ENCODE data around the gene VASN.
A peak's percentile ranks its signal among the peaks of the same experiment; 100 is the strongest.
"Not testable (repeated sequence)": the region's sequence is repeated elsewhere in the genome, so short reads cannot be mapped to it uniquely, and the experiment has no call there.

The VASN gene

DNA sequence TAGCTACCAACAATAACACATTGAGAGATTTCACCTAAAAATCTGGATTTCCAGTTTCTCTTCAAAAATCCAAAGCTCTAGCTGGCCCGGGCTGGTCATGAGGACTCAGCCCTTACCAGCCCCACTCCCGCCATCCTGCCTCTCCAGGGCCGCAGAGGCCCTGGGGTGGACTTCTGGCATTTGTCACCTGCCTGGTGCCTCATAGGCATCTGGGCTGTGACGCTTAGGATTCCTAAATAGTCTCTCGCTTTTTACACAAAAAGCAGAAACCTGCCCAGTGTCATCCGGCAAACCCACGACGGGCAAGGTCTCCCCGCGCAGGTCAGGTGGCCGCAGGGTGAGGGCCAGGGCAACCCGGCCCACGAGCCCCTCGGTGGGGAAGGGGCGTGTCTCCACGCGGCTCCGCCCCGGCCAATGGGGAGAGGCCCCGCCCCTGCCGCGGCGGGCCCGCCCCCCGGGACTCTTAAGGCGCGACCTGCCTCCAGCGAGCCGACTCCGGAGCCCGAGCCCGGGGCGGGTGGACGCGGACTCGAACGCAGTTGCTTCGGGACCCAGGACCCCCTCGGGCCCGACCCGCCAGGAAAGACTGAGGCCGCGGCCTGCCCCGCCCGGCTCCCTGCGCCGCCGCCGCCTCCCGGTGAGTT lies at the start of gene VASN:
VASN (plus strand) TSS at position 492 of the 644 bp plus-strand sequence. CDS start 9,030 bp downstream, outside the sequence.
- DNase-seq = peak; percentile 70 to 72

- no peak for DNase-seq
Measured at GRCh38 chr16:4322121-4323052, 49.3 kb upstream of the VASN start.

DNA sequence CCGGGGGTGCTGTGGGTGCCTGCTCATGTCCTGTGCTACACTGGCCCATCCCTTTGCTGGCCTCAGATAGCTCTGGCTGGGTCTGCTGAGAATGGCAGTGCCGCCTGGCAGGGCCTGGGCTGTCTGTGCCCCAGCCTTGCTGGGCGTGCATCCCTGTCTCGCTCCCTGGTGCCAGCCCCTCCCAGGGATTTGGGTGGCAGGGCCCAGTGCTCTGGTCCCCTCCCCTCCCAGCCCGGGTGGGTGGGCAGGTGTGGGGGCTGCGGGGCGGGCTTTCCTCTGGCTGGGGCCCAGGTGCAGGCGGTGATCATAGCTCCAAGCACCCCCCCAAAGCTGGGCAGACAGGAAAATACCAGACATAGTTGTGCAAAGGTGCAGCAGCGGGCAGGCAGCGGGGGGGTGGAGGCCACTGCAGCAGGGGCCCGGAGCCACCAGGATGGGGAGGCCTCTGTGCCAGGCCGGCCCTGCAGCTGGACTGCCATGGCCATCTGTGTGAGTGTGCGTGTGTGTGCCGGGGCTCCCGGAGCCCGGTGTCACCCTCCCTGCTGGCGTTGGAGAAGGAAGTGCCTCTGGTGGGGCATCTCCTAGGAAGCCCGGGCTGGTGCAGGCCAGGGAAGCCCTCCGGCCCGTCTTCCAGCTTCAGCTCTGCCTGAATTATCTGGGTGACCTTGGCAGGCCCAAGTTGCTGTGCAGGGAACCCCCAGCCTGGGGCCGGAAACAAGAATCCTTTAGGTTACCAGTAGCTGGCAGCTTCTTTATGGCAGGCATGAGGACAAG lies 48.4 kb upstream of the VASN start:
- DNase-seq = no peak

DNA sequence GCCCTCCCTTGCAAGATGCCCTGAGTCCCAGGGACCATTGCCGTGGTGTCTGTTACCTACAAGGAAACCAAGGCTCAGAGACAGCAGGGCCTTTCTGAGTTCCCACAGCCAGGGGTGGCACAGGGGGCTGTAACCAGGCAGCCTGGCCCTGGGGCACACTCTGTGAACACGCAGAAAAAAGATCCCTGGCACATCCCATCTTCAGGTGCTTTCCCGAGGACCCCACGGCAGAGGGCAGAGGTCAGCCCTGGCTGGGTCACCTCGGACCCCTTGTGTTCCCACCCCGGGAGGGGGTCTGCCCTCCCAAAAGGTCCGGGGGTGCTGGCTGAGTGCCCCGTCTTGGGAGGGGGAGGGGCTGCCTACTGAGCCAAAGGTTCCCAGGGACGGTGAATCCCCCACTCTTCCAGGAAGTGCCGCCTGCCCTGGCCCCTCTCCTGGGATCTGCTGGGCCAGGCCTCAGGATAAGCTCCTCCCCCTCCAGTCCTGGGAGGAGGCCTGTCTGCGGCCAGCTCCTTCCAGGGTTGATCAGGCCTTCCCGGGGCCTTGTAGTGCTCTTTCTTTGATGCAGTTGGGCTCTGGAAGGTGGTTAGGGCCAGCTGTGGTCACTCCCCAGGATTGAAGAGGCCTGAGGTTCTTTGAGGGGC lies 47.7 kb upstream of the VASN start:
- no peak for DNase-seq

DNA sequence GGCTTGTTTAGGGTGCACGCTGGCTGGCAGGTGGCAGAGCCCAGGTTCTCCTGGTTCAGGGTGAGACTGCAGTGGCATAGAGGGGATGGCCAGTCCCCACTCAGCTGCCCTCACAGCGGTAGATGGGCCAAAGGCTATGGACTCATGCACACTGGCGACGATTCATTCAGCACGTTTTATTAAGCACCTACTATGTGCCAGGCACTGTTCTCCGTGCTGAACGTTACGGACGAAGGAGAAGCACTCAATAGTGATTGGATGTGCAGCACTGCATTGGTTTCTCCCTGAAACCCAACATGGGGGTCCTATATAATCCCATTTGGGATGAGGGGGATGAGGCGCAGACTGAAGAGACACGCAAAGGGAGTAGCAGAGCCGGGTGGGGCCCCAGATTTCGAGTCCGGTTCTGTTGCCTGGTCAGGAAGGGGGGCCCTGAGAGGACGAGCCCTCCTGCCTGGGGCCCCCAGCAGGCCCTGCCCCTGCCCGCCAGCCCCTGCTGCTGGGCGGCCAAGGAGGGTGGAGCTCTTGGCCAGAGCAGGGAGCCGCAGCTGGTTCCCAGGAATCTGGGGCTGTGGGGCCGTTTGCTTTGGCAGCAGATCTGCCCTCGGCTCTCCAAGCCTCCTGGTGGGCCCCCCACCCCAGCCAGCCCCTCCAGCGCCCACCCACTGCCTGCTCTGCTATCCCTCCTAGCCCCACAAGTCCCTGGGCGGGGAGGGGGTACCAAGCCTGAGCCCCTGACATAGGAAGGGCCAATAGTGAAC lies 47.0 kb upstream of the VASN start:
- DNase-seq = no peak

- peak in 1 of 2 donors; percentile 63 for DNase-seq
Measured at GRCh38 chr16:4325253-4325758, 46.3 kb upstream of the VASN start.

- no peak for DNase-seq
Measured at GRCh38 chr16:4327386-4328045, 44.1 kb upstream of the VASN start.

DNA sequence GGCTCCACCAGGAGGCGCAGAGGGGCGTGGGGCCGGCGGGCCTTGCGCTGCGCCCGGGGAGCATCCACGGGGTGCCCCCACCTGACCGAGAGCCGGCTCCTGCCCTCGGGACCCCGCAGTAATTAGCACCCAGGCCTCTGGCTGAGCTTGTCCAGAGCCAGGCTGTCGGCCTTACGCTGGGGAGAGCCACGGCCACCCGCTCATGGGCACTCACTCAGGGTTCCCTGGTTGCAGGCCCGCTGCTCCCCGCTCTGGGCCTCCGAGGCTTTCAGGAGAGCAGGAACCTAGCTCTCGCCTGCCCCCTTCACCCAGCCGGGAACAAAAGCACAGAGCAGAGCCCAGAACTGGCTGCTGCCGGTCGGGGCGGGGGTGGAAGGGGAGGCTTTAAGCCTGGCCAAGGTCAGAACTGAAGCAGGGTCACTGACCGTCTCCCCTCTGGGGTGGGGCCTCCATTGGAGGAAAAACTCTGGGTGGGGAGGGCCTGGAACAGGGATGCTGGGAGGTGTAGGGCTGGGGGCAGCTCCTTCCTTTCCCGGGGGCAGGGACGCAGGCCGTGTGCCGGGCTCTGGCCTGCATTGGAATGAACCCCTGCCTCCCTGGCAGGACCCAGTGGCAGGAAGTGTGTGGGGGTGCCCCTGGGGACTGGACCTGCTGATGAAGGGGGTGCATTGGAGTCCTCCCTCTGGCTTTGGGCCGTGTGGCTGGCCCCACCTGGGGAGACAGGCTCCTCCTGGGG lies 43.4 kb upstream of the VASN start:
- DNase-seq = peak; percentile 51 to 69

DNA sequence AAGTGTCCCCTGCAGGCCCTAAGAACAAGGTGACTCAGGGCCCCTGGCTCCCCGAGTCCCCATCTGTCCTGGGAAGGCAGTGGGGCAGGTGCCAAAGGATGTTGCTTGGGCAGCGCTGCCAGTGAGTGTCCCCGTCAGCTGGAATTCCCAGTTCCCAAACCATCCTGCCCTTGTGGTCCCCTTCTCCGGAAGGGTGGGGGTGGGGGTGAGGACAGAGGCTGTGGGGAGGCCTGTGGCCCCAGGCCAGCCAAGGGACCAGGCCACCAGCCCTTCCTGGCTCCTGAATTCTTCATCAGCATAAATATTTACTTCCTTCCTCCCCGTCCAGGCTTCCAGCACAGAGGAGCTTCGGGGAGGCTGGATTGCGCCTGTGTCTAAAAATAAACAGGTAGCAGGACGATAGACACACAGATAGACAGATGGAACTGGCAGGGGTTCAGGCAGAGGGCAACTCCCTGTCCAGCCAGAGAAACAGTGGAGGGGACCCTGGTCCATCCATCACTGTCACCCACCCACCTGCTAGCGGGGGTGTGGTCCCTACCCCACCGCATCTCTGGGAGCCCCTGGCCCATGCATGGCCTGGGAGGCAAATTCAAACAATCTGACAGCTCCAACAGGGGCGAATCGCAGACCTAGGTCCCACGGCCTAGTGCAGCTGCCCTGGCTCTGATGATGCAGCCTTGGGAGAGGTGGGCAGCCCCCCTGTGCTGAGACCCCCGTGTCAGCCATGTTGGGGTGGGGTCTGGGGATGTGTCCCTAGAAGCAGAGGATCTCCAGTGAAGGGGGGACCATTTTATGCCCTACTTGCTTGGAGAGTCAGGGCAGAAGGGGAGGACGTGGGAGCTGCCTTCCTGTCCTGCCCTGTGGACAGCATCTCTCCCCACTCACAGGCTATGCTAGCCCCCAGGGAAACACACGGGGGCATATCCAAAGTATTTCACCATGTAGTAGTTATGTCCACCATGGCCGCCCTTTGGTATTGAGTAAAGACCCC lies 42.6 kb upstream of the VASN start:
- DNase-seq = no peak

GRCh38 chr16:4330277-4330874 lies 41.3 kb upstream of the VASN start:
- DNase-seq = peak; percentile 68 to 71

DNA sequence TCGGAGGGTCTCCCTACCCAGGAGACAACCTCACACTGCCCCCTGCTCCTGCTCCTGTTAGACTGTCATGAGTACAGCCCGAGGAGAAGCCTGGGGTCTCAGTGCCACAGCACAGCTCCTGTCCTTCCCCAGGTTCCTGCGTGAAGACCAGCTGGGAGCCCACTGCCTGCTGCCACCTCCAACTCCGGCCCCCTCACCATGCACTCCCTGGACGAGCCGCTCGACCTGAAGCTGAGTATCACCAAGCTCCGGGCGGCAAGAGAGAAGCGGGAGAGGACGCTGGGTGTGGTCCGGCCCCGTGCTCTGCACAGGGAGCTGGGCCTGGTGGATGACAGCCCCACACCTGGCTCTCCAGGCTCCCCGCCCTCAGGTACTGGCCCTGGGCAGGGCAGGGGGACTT lies 39.6 kb upstream of the VASN start:
- no peak for DNase-seq

DNA sequence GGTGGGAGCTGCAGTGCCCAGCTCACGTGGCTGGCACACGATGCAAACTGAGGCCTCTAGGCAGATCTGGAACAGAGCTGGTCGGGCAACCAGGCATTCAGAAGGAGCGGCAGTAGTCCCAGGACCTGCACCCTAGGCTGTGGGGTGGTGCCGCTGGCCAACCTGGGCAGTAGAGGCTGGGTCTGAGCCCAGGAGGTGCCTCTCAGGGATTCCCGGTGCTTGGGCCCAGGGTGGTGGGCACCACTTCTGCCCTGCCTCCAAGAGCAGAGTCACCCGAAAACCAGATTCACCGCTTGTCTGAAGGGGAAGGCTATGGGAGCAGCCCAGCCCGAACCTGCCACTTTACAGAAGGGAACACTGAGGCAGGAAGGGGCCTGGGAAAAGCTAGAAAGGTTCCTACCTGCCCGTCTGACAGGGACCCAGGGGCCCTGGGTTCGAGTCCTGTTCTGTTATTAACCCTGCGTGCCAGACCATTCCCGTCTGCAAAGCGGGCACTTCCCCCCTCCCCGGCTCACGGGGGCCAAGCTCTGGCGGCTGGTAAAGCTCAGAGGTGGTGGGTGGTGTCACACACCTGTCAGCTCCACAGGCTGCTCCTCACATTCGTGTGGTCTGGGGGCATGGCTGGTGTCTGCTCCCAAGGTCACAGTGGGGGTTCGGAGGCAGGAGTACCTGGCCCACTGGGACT lies 38.9 kb upstream of the VASN start:
- no peak for DNase-seq

DNA sequence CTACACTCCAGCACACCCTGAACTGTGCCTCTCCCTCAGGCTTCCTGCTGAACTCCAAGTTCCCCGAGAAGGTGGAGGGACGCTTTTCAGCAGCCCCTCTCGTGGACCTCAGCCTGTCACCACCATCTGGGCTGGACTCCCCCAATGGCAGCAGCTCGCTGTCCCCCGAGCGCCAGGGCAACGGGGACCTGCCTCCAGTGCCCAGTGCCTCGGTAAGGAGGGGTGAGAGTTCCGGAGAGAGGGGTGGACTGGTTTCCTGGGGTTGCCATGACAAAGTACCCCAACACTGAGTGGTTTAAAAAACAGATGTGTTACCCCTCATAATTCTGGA lies 38.4 kb upstream of the VASN start:
- DNase-seq = no peak

DNA sequence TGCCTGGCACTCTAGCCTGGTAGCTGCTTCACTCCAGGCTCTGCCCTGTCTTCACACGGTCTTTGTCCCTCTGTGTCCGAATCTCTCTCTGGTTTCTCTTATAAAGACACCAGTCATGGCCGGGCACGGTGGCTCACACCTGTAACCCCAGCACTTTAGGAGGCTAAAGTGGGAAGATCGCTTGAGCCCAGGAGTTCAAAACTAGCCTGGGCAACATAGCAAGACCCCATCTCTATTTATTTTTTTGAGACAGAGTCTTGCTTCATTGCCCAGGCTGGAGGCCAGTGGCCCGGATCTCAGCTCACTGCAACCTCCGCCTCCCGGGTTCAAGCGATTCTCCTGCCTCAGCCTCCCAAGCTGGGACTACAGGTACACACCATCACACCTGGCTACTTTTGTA lies 37.9 kb upstream of the VASN start:
- DNase-seq = not testable (repeated sequence)

DNA sequence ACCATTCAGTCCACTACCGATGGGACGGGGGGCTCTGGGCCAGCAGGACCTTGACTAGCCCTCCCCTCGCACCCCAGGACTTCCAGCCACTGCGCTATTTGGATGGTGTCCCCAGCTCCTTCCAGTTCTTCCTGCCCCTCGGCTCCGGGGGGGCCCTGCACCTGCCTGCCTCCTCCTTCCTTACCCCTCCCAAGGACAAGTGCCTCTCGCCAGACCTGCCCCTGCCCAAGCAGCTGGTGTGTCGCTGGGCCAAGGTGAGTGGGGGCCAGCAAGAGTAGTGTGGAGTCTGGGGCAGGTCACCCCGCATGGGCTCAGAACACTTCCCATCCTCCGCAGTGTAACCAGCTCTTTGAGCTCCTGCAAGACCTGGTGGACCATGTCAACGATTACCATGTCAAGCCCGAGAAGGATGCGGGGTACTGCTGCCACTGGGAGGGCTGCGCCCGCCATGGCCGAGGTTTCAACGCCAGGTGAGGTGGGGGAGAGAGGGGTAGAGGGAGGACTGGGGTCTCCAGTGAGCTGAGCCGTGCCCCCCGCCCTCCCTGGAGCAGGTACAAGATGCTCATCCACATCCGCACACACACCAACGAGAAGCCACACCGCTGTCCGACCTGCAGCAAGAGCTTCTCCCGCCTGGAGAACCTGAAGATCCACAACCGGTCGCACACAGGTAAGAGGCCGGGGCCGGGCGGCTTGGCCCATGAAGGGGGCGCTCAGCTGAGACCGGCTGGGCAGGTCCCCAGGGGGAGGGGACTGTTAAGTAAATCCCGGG lies 36.7 kb upstream of the VASN start:
- DNase-seq = no peak

- no peak for DNase-seq
Measured at GRCh38 chr16:4336701-4337539, 34.7 kb upstream of the VASN start.
